GM13976 (cell line): ENCODE measurements around the gene CD3E.

ENCODE experiments used
- DNase-seq: peaks from one replicate; pipeline ENCODE4 v3.0.0; 2012; ENCODE audit warnings: low spot score
- in situ Hi-C: fragments of 300-500 bp; cut with MboI; formaldehyde crosslinking; loops from one replicate; pipeline ENCODE4 v1.12.0; 2022; ENCODE audit warnings: low sequenced_read_pairs, mixed read lengths, inconsistent platforms; ENCODE audit not compliant: unreplicated experiment
- TF ChIP-seq, protein P1 (sequence below): IDR thresholded peaks from 2 replicates; pipeline ENCODE4 v1.5.1; 2012; ENCODE audit warnings: borderline replicate concordance, mild to moderate bottlenecking; ENCODE audit not compliant: insufficient read depth; ENCODE audit errors: extremely low read depth, missing control alignments, control extremely low read depth

The CD3E gene

DNA sequence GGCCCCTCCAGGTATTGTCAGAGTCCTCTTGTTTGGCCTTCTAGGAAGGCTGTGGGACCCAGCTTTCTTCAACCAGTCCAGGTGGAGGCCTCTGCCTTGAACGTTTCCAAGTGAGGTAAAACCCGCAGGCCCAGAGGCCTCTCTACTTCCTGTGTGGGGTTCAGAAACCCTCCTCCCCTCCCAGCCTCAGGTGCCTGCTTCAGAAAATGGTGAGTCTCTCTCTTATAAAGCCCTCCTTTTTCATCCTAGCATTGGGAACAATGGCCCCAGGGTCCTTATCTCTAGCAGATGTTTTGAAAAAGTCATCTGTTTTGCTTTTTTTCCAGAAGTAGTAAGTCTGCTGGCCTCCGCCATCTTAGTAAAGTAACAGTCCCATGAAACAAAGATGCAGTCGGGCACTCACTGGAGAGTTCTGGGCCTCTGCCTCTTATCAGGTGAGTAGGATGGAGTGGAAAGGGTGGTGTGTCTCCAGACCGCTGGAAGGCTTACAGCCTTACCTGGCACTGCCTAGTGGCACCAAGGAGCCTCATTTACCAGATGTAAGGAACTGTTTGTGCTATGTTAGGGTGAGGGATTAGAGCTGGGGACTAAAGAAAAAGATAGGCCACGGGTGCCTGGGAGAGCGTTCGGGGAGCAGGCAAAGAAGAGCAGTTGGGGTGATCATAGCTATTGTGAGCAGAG is at the start of gene CD3E:
TSS of gene CD3E (plus strand) at position 163 of the 681 bp plus-strand sequence. CDS start at position 386, 223 bp downstream.
- TF ChIP-seq, protein P1, sequence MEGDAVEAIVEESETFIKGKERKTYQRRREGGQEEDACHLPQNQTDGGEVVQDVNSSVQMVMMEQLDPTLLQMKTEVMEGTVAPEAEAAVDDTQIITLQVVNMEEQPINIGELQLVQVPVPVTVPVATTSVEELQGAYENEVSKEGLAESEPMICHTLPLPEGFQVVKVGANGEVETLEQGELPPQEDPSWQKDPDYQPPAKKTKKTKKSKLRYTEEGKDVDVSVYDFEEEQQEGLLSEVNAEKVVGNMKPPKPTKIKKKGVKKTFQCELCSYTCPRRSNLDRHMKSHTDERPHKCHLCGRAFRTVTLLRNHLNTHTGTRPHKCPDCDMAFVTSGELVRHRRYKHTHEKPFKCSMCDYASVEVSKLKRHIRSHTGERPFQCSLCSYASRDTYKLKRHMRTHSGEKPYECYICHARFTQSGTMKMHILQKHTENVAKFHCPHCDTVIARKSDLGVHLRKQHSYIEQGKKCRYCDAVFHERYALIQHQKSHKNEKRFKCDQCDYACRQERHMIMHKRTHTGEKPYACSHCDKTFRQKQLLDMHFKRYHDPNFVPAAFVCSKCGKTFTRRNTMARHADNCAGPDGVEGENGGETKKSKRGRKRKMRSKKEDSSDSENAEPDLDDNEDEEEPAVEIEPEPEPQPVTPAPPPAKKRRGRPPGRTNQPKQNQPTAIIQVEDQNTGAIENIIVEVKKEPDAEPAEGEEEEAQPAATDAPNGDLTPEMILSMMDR = no peak
- in situ Hi-C loops = no loop called here
- no peak for DNase-seq

DNA sequence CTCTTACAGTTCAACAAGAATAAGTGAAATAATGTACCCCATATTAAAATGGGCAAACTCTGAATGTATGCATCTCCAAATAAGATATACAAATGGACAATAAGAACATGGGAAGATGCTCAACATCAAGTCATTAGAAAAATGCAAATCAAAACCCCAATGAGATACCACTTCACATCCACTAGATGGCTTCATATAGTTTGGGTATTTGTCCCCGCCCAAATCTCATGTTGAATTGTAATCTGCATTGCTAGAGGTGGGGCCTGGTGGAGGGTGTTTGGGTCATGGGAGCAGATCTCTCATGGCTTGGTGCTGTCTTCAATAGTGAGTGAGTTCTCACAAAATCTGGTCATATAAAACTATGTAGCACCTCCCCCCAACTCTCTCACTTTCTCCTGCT is 46.1 kb upstream of the CD3E start:
- in situ Hi-C loops = no loop called here
- DNase-seq = no peak

DNA sequence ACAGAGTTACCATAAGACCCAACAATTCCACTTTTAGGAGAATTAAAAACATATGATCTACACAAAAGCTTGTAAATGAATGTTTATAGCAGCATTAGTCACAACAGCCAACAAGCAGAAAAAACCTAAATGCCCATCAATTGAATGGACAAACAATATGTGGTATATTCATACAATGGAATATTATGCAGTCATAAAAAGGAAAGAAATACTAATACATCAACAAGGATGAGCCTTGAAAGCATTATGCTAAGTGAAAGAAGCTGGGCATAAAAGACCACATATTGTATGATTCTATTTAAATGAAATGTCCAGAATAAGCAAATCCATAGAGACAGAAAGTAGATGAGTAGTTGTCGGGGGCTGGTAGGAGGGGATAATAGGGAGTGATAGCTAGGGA is 45.4 kb upstream of the CD3E start:
- in situ Hi-C loops = no loop called here
- DNase-seq = no peak
- TF ChIP-seq, protein P1 = no peak

More for the DNA sequence above, 46.1 kb upstream of the CD3E start:
- TF ChIP-seq, protein P1 = no peak

DNA sequence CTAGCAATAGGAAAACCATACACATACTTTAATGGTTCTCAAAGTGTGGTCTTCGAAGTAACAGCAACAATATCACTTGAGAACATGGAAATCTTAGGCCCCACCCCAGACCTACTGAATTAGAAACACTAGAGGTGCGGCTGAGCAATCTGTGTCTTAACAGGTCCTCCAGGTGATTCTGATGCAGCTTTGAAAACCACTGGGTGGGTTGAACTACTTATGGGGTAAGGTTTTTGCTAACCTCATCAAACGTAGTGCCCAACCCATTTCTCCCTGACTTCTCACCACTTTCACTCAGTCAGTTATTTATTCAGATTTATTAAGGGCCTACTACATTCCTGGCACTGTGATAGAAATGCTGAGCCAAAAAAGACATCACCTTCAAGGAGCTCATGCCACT is 44.2 kb upstream of the CD3E start:
- no peak for DNase-seq
- in situ Hi-C loops = no loop called here

DNA sequence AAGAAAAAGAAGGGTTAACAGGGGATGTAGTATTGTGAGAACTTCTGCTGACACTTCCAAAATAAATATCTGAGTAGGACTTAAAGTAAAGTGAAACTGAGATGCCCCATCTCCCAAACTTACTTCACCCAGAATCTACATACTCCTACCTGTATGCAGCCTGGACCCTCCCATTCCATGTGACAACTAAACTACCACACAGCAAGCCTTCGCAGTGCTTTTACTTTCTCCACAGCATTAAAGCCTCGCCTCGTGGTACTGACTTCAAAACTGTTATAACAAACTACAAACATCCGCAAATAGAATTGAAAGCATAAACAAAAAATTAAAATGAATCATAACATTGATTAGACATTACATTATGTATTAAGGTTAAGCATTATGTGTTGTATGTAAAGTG is 41.4 kb upstream of the CD3E start:
- in situ Hi-C loops = no loop called here
- TF ChIP-seq, protein P1 = no peak
- DNase-seq = no peak

More for the DNA sequence above, 44.2 kb upstream of the CD3E start:
- TF ChIP-seq, protein P1 = no peak

DNA sequence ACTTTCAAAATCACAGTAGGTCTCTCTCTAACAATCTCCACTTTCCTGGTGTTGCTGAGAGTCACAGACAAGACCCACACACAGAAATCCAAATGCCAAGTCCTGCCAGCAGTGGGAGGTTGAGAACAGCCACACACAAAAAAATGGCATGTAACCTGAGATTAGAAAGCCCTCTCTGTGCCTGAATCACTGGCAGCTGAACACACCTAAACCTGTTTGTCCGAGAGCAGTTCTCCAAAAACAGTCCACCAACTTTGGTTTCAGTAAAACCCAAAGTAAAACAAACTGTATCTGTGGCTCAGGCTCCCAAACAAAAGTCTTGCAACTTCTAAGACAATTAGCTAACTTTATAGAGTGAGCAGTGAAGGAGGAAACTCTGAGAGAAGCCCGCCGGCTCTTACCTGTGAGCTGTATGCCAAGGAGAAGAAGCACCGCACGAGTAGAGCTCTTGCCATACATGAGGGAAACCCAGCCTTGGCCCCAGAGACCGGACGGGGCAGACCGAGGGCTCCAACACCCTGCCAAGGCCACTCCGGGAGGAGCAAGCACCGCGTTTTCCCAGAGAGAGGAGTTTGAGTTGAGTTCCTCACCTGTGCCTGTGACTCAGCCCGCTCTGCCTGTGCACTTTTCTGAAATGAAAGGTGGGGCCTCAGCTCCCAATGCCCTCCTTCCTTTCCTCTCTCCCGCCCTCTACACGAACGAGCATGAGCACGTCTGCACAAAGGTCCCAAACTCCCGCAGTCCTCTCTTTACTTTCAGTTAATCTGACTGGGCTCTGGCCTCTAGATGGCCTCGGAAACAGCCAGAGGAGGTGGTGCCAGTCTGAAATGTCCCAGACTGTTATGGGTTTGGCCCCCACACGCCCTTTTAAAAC is 40.6 kb upstream of the CD3E start, which contains the start of gene MPZL2:
TSS of gene MPZL2 (minus strand) at position 603 of the 874 bp plus-strand sequence. CDS start at position 459, 144 bp downstream.
- in situ Hi-C loops = no loop called here
- TF ChIP-seq, protein P1 = no peak
- DNase-seq = no peak
